Measurements from ENCODE around the gene SLC37A2. TPM values are rescaled to one million over a fixed set of nuclear protein-coding genes. Genes with fewer than 3 reads are reported as not detected.

SLC37A2 gene
- 0.05 to 0.33 TPM (median 0.09 TPM) in 5 replicates for total RNA-seq (2022; extraction: Qiagen RNA extraction; ENCODE audit: low read depth)

DNA sequence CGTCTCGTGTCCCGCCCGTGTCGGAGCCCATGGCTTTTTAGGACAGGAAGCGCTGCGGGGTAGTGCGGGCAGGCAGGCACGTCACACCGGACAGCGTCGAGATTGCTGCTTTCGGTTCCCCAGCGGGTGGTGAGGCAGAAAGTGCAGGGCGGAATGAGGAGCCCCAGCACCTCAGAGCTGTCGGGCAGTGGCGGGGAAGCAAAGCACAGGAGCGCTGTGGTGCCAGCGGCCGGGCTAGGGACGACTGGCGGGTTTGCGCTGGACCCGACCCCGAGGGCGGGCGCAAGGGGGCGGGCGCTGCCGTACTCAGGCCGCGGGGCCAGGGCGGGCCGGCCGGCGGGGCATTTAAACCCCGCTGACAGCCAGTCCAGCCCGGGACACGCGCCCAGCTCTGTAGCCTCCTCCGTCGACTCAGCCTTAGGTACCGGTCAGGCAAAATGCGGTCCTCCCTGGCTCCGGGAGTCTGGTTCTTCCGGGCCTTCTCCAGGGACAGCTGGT is at the start of gene SLC37A2:
Gene SLC37A2 (plus strand): TSS at position 375 of the 498 bp plus-strand sequence. CDS start 63 bp downstream, at position 438.

GRCh38 chr11:125111343-125112207 is 48.5 kb downstream of the SLC37A2 start, which contains the start of gene TMEM218:
TSS of gene TMEM218 (minus strand) at chr11:125111626. CDS start at chr11:125102241, 9,385 bp downstream.

Other genes with a start within 250 kb of the SLC37A2 start
- gene ROBO3, start 197.9 kb upstream of the SLC37A2 start, total RNA-seq (2022; extraction: Qiagen RNA extraction; ENCODE audit: low read depth): 2.3 to 3.2 TPM (median 2.7 TPM) in 5 replicates
- gene ROBO4, start 165.4 kb upstream of the SLC37A2 start, total RNA-seq (2022; extraction: Qiagen RNA extraction; ENCODE audit: low read depth): 0.02 TPM in 1 of 5 replicates, not detected in the others
- gene HEPN1, start 144.1 kb upstream of the SLC37A2 start, total RNA-seq (2022; extraction: Qiagen RNA extraction; ENCODE audit: low read depth): not detected in 5 replicates
- gene HEPACAM, start 127.3 kb upstream of the SLC37A2 start, total RNA-seq (2022; extraction: Qiagen RNA extraction; ENCODE audit: low read depth): not detected in 5 replicates
- gene CCDC15, start 109.1 kb upstream of the SLC37A2 start, total RNA-seq (2022; extraction: Qiagen RNA extraction; ENCODE audit: low read depth): 0.39 to 0.71 TPM (median 0.55 TPM) in 5 replicates
- gene TMEM218, start 48.3 kb downstream of the SLC37A2 start, total RNA-seq (2022; extraction: Qiagen RNA extraction; ENCODE audit: low read depth): 20.9 to 25.9 TPM (median 24.1 TPM) in 5 replicates
- gene PKNOX2, start 101.4 kb downstream of the SLC37A2 start, total RNA-seq (2022; extraction: Qiagen RNA extraction; ENCODE audit: low read depth): not detected in 5 replicates